Choroid plexus epithelial cell (primary cell): Measurements from ENCODE around the gene SAP30BP.

Experiments used
- DNase-seq: peaks from one replicate; pipeline ENCODE4 v3.0.0-alpha.2; 2010; ENCODE audit warnings: low read depth
- H3K4me3 ChIP-seq: 2 replicates; pipeline ENCODE4 v1.5.1; 2011; ENCODE audit warnings: low read depth, mild to moderate bottlenecking, control low read depth, low read length, moderate library complexity
- TF ChIP-seq, protein P1 (sequence below): conservative IDR thresholded peaks from 2 replicates; pipeline ENCODE4 v1.5.1; 2011; ENCODE audit warnings: low read depth, mild to moderate bottlenecking, control low read depth, inconsistent platforms, low read length, moderate library complexity

Gene SAP30BP

DNA sequence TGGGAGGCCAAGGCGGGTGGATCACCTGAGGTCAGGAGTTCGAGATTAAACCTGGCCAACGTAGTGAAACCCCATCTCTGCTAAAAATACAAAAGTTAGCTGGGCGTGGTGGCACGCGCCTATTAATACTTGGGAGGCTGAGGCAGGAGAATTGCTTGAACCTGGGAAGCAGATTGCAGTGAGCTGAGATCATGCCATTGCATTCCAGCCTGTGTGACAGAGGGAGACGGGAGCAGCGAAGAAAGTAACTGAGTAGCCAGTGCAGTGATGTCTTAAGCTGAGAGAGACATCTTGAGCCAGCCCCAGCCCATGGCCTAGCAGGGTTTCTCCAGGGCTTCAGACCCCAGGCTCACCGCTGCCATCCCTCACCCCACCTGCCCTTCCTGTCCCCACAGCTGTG lies 43.8 kb upstream of the SAP30BP start:
- TF ChIP-seq, protein P1, sequence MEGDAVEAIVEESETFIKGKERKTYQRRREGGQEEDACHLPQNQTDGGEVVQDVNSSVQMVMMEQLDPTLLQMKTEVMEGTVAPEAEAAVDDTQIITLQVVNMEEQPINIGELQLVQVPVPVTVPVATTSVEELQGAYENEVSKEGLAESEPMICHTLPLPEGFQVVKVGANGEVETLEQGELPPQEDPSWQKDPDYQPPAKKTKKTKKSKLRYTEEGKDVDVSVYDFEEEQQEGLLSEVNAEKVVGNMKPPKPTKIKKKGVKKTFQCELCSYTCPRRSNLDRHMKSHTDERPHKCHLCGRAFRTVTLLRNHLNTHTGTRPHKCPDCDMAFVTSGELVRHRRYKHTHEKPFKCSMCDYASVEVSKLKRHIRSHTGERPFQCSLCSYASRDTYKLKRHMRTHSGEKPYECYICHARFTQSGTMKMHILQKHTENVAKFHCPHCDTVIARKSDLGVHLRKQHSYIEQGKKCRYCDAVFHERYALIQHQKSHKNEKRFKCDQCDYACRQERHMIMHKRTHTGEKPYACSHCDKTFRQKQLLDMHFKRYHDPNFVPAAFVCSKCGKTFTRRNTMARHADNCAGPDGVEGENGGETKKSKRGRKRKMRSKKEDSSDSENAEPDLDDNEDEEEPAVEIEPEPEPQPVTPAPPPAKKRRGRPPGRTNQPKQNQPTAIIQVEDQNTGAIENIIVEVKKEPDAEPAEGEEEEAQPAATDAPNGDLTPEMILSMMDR = no peak
- DNase-seq = no peak
- no peak overlapping the region for H3K4me3 ChIP-seq

DNA sequence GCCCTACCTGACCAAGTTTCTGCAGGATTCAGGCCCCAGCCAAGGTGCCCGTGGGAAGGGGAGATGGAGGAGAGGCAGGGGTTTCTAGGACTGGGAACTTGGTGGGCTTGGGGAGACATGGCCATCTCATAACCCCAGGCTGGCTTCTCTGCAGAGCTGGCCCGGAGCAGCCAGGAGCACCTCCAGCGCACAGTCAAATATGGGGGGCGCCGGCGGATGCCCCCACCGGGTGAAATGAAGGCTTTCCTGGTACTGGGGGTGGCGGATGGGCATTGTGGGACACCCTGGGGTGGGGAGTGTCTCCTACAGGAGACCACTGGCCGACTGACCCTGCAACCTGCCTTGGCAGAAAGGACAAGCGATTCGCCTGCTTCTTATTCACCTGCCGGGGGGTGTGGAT lies 43.1 kb upstream of the SAP30BP start:
- TF ChIP-seq, protein P1 = no peak
- DNase-seq = no peak
- H3K4me3 ChIP-seq = no peak overlapping the region

DNA sequence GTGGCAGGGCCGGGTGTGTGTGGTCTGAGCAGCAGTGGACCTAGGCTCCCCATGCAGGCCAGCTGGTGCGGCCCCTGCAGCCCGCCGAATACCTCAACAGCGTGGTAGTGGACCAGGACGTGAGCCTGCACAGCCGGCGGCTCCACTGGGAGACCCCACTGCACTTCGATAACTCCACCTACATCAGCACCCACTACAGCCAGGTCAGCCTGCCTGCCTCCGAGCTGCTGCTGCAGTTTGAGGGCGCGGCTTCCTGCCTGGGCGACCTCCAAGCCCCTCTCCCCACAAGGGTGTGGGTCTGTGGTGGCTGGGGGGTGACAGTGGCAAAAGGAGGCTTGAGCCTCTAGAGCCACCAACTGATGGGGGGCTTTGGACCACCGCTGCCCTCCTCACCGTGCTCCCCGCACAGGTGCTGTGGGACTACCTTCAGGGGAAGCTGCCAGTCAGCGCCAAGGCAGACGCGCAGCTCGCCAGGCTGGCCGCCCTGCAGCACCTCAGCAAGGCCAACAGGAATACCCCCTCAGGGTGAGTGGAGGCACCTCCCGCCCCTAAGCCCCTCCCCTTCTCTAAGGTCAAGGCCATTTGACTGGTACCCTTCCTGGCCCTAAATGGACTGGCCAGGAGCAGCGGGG lies 42.3 kb upstream of the SAP30BP start:
- no peak overlapping the region for H3K4me3 ChIP-seq
- no peak for DNase-seq
- TF ChIP-seq, protein P1 = no peak

DNA sequence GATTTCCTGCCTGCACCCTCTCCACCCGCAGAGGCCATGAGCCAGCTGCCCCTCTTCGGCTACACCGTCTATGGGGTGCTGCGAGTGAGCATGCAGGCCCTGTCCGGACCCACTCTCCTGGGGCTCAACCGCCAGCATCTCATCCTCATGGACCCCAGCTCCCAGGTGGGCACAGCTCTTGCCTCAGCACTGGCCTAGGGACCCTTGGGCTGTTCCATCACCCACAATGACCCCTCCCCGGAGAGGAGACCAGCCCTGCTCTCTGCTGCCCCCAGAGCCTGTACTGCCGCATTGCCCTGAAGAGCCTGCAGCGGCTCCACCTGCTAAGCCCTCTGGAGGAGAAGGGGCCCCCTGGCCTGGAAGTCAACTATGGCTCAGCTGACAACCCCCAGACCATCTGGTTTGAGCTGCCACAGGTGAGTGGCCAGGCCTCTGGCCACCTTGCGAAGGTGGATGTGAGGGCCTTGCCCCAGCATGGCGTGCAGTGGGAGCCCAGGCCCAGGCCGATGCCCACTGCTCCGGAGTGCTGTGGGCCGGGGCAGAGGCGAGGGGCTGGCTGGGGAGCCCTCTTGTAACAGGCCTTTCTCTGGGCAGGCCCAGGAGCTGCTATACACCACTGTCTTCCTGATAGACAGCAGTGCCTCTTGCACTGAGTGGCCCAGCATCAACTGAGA lies 41.2 kb upstream of the SAP30BP start:
- TF ChIP-seq, protein P1 = peak; percentile 82
- DNase-seq = peak; percentile 49
- no peak overlapping the region for H3K4me3 ChIP-seq

DNA sequence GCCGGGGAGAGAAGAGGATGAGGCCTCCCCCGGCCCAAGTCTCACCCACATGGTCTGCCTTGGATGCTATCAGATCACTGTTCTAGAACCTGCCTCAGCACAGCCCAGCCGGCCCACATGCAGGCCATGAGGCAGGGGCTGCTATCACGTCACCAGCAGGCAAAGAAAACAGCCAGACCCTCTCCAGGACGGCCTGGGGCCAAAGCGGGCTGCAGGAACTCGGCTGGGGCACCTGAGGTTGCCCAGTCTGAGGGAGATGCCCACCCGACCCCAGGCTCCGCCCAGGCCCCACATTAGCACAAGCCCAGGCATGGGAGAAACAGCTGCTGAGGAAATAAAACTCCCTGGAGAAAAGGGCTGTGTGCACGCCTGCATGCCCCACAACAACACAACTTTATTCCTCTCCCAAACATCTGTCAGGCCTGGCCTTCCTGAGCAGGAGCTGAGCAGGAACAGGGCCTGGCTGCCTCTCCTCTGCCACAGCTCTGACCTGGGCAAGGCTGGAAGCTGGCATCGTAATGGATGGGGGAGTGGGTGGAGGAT lies 40.6 kb upstream of the SAP30BP start:
- TF ChIP-seq, protein P1 = no peak
- no peak for DNase-seq
- no peak overlapping the region for H3K4me3 ChIP-seq

DNA sequence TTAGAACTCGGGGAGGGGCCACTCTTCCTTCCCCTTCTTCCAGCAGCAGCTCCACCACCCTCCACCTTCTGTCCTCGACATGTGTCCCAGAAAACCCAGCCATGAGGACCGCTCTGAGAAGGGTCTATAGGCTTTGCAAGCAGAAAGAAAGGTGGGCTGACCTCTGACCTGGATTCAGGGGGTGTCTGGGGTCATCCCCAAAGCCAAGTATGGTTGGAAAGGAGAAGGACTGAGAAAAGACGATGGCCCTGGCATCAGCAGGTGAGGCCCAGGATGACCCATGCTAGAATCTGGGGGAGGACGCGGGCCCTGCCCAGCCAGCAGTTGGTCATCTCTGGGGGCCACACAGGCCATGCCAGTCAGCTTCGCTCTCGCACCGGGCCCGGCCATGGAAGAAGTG lies 40.0 kb upstream of the SAP30BP start:
- no peak for DNase-seq
- H3K4me3 ChIP-seq = no peak overlapping the region
- TF ChIP-seq, protein P1 = no peak
